GM23248 (cell line): Measurements from ENCODE around the gene ZBTB7C. TPM values are rescaled to one million over a fixed set of nuclear protein-coding genes. Genes with fewer than 3 reads are reported as not detected.

Experiments
- DNase-seq: peaks from one replicate; pipeline ENCODE4 v3.0.0-alpha.2; 2015
- H2AFZ ChIP-seq: fragments of 200-600 bp; sonication (generic); 2 replicates; pipeline ENCODE4 v1.6.1; 2016; ENCODE audit warnings: antibody characterized with exemption
- H3F3A ChIP-seq: fragments of 200-600 bp; sonication (generic); 2 replicates; pipeline ENCODE4 v1.6.1; 2016; ENCODE audit warnings: mild to moderate bottlenecking, antibody characterized with exemption, mixed run types; ENCODE audit not compliant: insufficient read depth
- H3K27ac ChIP-seq: fragments of 200-600 bp; sonication (generic); 2 replicates; pipeline ENCODE4 v1.5.1; 2016; ENCODE audit warnings: mild to moderate bottlenecking
- H3K27me3 ChIP-seq: fragments of 200-600 bp; sonication (generic); replicated peaks from 2 replicates; pipeline ENCODE4 v1.6.1; 2016; ENCODE audit warnings: mild to moderate bottlenecking; ENCODE audit not compliant: insufficient read depth
- H3K36me3 ChIP-seq: fragments of 200-600 bp; sonication (generic); 2 replicates; pipeline ENCODE4 v1.6.1; 2016; ENCODE audit warnings: low read depth, mild to moderate bottlenecking
- H3K4me1 ChIP-seq: fragments of 200-600 bp; sonication (generic); 2 replicates; pipeline ENCODE4 v1.6.1; 2016; ENCODE audit warnings: mild to moderate bottlenecking; ENCODE audit not compliant: insufficient read depth
- H3K4me2 ChIP-seq: fragments of 200-600 bp; sonication (generic); one replicate; pipeline ENCODE4 v1.6.1; 2016; ENCODE audit warnings: mild to moderate bottlenecking; ENCODE audit not compliant: unreplicated experiment
- H3K4me3 ChIP-seq: fragments of 200-600 bp; sonication (generic); 2 replicates; pipeline ENCODE4 v1.5.1; 2016; ENCODE audit warnings: mild to moderate bottlenecking
- H3K79me2 ChIP-seq: fragments of 200-600 bp; sonication (generic); 2 replicates; pipeline ENCODE4 v1.6.1; 2016; ENCODE audit warnings: mild to moderate bottlenecking; ENCODE audit not compliant: insufficient read depth
- H3K9ac ChIP-seq: fragments of 200-600 bp; sonication (generic); 2 replicates; pipeline ENCODE4 v1.6.1; 2016; ENCODE audit warnings: mild to moderate bottlenecking
- H3K9me2 ChIP-seq: fragments of 200-600 bp; sonication (generic); 2 replicates; pipeline ENCODE4 v1.6.1; 2016; ENCODE audit warnings: mixed run types, mild to moderate bottlenecking, moderate library complexity; ENCODE audit not compliant: insufficient read depth
- H3K9me3 ChIP-seq: fragments of 200-600 bp; sonication (generic); one replicate; pipeline ENCODE4 v1.6.1; 2017; ENCODE audit warnings: low read depth
- H4K20me1 ChIP-seq: fragments of 200-600 bp; sonication (generic); 2 replicates; pipeline ENCODE4 v1.6.0; 2016; ENCODE audit not compliant: insufficient read depth
- EZH2 ChIP-seq: fragments of 200-600 bp; sonication (generic); IDR thresholded peaks from 2 replicates; pipeline ENCODE4 v1.6.1; 2018; ENCODE audit warnings: antibody characterized with exemption, mild to moderate bottlenecking; ENCODE audit not compliant: insufficient read depth, poor library complexity, severe bottlenecking
- EZH2phosphoT487 ChIP-seq: fragments of 200-600 bp; sonication (generic); IDR thresholded peaks from 2 replicates; pipeline ENCODE4 v1.6.1; 2018; ENCODE audit warnings: antibody characterized with exemption, moderate library complexity, mild to moderate bottlenecking, low read depth; ENCODE audit not compliant: insufficient read depth
- WGBS, 2 experiments: methylation state at CpG; one replicate each; pipeline ENCODE4 v1.1.6; 2015 to 2017; ENCODE audit warnings: low lambda C conversion rate in 2 of 2, low coverage in 1 of 2; ENCODE audit errors: missing lambda C conversion rate in 2 of 2; 5-methylcytosine and 5-hydroxymethylcytosine counted together
- in situ Hi-C: fragments of 300-500 bp; cut with MboI; formaldehyde crosslinking; loops from 2 replicates; pipeline ENCODE4 v1.15.0; 2020
- polyA plus RNA-seq: library from polyadenylated mRNA; unstranded; fragments of >200 nt; fragmentation: Nextera tagmentation; extraction: Ambion mirVana; gene quantifications from 2 replicates; pipeline ENCODE4 v1.2.1, GENCODE V29; 2016
- total RNA-seq: library from RNA; depleted of rRNA; stranded (reverse); fragments of >200 nt; shearing (Covaris generic); gene quantifications from 2 replicates; pipeline ENCODE4 v1.2.3, GENCODE V29; 2014

The ZBTB7C gene
- total and polyA plus RNA-seq, 2 experiments from 2014 or later, result not detected

DNA sequence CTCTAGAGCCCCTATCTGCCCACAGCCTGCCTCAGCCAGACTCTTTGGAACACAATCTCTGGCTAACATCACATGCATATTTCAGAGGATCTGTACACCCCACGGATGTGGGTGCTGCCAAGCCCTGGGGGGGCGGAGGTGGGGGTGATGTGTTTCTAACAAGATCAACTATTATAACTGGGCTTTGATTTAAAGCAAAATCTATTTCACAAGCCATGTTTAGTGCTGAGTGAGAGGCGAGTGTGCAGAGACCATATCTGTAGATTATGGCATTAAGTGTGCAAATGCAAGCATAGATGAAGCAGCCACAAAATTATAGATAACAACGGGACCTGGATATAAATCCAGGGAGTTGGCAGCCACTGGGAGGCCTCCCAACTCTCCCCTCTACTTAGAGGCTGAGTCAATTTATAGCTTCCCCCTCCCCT lies 342.9 kb downstream of the ZBTB7C start:
- Histone ChIP-seq H4K20me1 (no peaks in the 10 kb centered on the region), H3K9me2 (no peaks in the 10 kb centered on the region), H3K36me3 (no peaks in the 10 kb centered on the region), H3K4me3 (no peak overlapping the region), H3K27ac (no peak overlapping the region), H3F3A (no peaks in the 10 kb centered on the region), H3K9ac (no peak overlapping the region), H3K27me3 (no peaks in the 10 kb centered on the region), H2AFZ (no peak overlapping the region), H3K4me1 (no peaks in the 10 kb centered on the region), H3K4me2 (no peak overlapping the region), H3K9me3 (no peaks in the 10 kb centered on the region), H3K79me2 (no peaks in the 10 kb centered on the region)
- in situ Hi-C loops, result no loop called here
- WGBS, 2 experiments, result 36 to 52% methylated on average over 4 of the region's 4 CpGs
- no peak for DNase-seq
- TF ChIP-seq EZH2phosphoT487, result no peak
- no peak for TF ChIP-seq EZH2

DNA sequence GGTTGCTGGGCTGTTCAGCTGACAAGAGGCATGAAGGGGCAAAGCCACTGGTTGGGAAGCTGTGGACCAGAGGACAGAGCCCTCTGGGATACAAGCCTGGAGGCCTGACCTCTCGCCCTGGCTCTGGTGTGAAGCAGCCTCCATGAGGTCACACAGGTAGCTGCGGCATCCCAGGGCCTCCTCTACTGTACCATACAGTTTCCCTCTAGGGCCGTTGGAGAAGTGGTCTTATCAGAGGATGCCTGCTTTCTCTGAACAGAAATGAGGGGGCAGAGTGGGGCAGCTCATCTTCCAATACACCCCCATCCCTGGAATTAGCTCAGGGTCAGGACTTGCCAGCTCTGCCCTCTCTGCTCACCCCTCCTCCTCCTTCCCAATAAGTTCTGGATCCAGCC lies 343.6 kb downstream of the ZBTB7C start:
- Histone ChIP-seq H2AFZ (no peak overlapping the region), H3K9me2 (no peaks in the 10 kb centered on the region), H3K79me2 (no peaks in the 10 kb centered on the region), H3K4me3 (no peak overlapping the region), H4K20me1 (no peaks in the 10 kb centered on the region), H3K4me2 (no peak overlapping the region), H3F3A (no peaks in the 10 kb centered on the region), H3K36me3 (no peaks in the 10 kb centered on the region), H3K4me1 (no peaks in the 10 kb centered on the region), H3K27me3 (no peaks in the 10 kb centered on the region), H3K9me3 (no peaks in the 10 kb centered on the region), H3K27ac (no peak overlapping the region), H3K9ac (no peak overlapping the region)
- DNase-seq, result no peak
- WGBS, 2 experiments, result 50 to 66% methylated on average over 3 of the region's 3 CpGs
- in situ Hi-C loops, result no loop called here
- no peak for TF ChIP-seq EZH2
- no peak for TF ChIP-seq EZH2phosphoT487

DNA sequence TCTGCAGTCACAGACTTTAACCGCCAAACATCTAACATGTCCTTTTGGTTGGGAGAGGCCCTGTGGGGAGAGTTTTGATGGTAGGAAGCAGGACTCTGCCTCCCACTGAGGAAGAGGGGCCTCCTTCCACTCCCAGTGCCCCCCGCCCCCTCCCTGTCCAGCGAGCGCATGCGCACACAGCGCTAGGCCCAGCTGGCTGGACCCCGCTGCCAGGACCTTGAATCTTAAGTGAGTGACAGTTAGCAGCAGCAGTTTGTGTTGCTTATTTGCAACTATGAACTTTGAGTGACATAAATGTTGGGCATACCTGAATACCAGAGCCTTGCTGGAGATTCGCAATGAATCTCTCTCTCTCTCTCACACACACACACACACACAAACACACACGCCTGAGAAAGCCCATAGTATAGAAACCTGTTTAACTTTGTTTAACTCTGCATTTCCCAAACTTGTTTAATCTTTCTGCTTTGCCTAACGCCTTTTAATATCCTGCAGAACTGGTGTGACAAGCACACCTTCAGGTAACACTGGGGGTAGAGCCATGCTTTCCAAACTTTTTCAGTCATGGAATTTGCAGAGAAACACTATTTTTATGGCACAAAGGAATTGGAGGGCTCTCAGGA lies 344.1 kb downstream of the ZBTB7C start:
- Histone ChIP-seq H4K20me1 (no peaks in the 10 kb centered on the region), H3K36me3 (no peaks in the 10 kb centered on the region), H3K79me2 (no peaks in the 10 kb centered on the region), H3K4me3 (no peak overlapping the region), H2AFZ (no peak overlapping the region), H3K9ac (no peak overlapping the region), H3F3A (no peaks in the 10 kb centered on the region), H3K9me2 (no peaks in the 10 kb centered on the region), H3K4me2 (no peak overlapping the region), H3K27me3 (no peaks in the 10 kb centered on the region), H3K27ac (no peak overlapping the region), H3K9me3 (no peaks in the 10 kb centered on the region), H3K4me1 (no peaks in the 10 kb centered on the region)
- TF ChIP-seq EZH2 (no peak), EZH2phosphoT487 (no peak)
- in situ Hi-C loops, result no loop called here
- DNase-seq, result no peak
- WGBS, 2 experiments, result 77 to 86% methylated on average over 10 of the region's 10 CpGs

DNA sequence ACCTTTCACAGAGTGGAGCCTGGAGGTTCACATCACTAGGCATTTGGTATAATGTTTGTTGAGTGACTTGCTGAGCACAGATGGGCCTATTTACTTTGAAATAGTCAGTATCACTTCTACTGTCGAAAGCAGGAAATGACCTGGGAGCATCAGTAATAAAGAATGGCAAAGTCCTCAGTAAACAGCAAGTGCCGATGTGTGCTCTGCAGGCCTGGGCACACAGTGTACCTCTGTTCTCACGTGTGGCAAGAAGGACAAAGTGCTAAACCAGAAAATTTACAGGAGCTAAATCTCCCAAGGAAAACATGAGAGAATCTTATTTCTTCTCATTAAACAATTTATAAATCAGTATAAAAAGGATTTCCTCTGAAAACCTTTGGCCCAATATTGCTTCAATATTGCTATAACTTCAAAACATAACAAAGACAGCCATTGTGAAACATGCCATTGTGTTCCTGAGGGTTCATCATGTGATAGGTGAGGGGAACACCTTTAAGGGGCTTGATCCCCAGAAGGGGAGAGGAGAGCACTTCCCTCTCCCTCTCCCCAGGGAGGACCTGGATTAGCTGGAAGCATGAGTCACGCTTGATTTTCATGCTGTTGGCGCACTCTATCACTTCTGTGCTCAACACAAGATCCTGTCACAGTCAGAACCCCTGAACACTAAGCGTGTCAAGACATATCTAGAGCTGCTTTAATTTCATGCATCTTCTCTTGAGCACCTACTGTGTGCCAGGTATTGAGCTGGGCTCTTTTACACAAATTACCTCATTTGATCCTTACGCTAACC lies 347.2 kb downstream of the ZBTB7C start:
- in situ Hi-C loops, result no loop called here
- Histone ChIP-seq H3K36me3 (no peaks in the 10 kb centered on the region), H3K9me3 (no peaks in the 10 kb centered on the region), H3K4me2 (no peak overlapping the region), H3K79me2 (no peaks in the 10 kb centered on the region), H3K4me1 (no peaks in the 10 kb centered on the region), H3K9me2 (no peaks in the 10 kb centered on the region), H3K27me3 (peaks cover 16% of the 10 kb centered on the region; the same call in 1 of the 2 replicates), H2AFZ (no peak overlapping the region), H3K4me3 (no peak overlapping the region), H3K27ac (no peak overlapping the region), H4K20me1 (no peaks in the 10 kb centered on the region), H3F3A (no peaks in the 10 kb centered on the region), H3K9ac (no peak overlapping the region)
- TF ChIP-seq EZH2 (no peak), EZH2phosphoT487 (no peak)
- WGBS, 2 experiments, result 77 to 82% methylated on average over 7 of the region's 7 CpGs
- DNase-seq, result peak; percentile 19
